ENCODE data around the gene TOLLIP.
"Not testable (repeated sequence)": the region's sequence is repeated elsewhere in the genome, so short reads cannot be mapped to it uniquely, and the experiment has no call there.

Gene TOLLIP

GRCh38 chr11:1280116-1281035, 29.1 kb downstream of the TOLLIP start:
- no peak for ATAC-seq

GRCh38 chr11:1279674-1280055, 29.8 kb downstream of the TOLLIP start:
- ATAC-seq: no peak

GRCh38 chr11:1278766-1279673, 30.4 kb downstream of the TOLLIP start:
- no peak for ATAC-seq

- no peak for ATAC-seq
Measured at GRCh38 chr11:1277936-1278512, 31.4 kb downstream of the TOLLIP start.

GRCh38 chr11:1276866-1277615, 32.4 kb downstream of the TOLLIP start:
- ATAC-seq: no peak

GRCh38 chr11:1276041-1276790, 33.2 kb downstream of the TOLLIP start:
- no peak for ATAC-seq

GRCh38 chr11:1275021-1275420, 34.4 kb downstream of the TOLLIP start:
- ATAC-seq: no peak

GRCh38 chr11:1274501-1274900, 34.9 kb downstream of the TOLLIP start:
- ATAC-seq: no peak

- no peak for ATAC-seq
Measured at GRCh38 chr11:1272531-1272930, 36.9 kb downstream of the TOLLIP start.

GRCh38 chr11:1271927-1272326, 37.5 kb downstream of the TOLLIP start:
- ATAC-seq: no peak

GRCh38 chr11:1271406-1271805, 38.0 kb downstream of the TOLLIP start:
- no peak for ATAC-seq

GRCh38 chr11:1271002-1271401, 38.4 kb downstream of the TOLLIP start:
- ATAC-seq: no peak

GRCh38 chr11:1270476-1270875, 39.0 kb downstream of the TOLLIP start:
- no peak for ATAC-seq

- peak in 1 of 2 donors; percentile 24 for ATAC-seq
Measured at GRCh38 chr11:1269957-1270356, 39.5 kb downstream of the TOLLIP start.

GRCh38 chr11:1267441-1268100, 41.9 kb downstream of the TOLLIP start:
- no peak for ATAC-seq

- ATAC-seq: not testable (repeated sequence)
Measured at GRCh38 chr11:1266976-1267375, 42.5 kb downstream of the TOLLIP start.

- ATAC-seq: not testable (repeated sequence)
Measured at GRCh38 chr11:1265480-1265879, 44.0 kb downstream of the TOLLIP start.

GRCh38 chr11:1264444-1264843, 45.0 kb downstream of the TOLLIP start:
- peak; percentile 47 to 52 for ATAC-seq

- peak; percentile 28 to 39 for ATAC-seq
Measured at GRCh38 chr11:1263010-1263409, 46.4 kb downstream of the TOLLIP start.

- peak; percentile 91 to 95 for ATAC-seq
Measured at GRCh38 chr11:1262172-1263006, 47.0 kb downstream of the TOLLIP start.
